ENCODE results near the gene ADRM1. TPM values are rescaled to one million over a fixed set of nuclear protein-coding genes. Genes with fewer than 3 reads are reported as not detected.

Gene ADRM1
- total and polyA plus RNA-seq, 8 donors, result 30.0 to 96.9 (median 43.5) TPM

GRCh38 chr20:62344782-62345181, 42.0 kb downstream of the ADRM1 start:
- Histone ChIP-seq H3K36me3 (peaks cover 0 to 61% of the 10 kb centered on the region in 2 donors), H3K4me3 (no peak overlapping the region)

GRCh38 chr20:62345681-62346370, 43.0 kb downstream of the ADRM1 start:
- ATAC-seq (no peak), DNase-seq (peak in 1 of 4 donors; percentile 76)
- no peak for TF ChIP-seq CTCF (IDR thresholded peaks at IDR 0.05)
- Histone ChIP-seq H3K27ac (no peak overlapping the region), H3K27me3 (no peaks in the 10 kb centered on the region), H3K36me3 (peaks cover 0 to 57% of the 10 kb centered on the region in 2 donors), H3K9me3 (no peaks in the 10 kb centered on the region), H3K4me3 (no peak overlapping the region), H3K4me1 (peaks cover 0 to 5% of the 10 kb centered on the region in 2 donors)
- intact Hi-C loops (cut with DNase I), result no loop called here

More at GRCh38 chr20:62344782-62345181, 42.0 kb downstream of the ADRM1 start:
- no peaks in the 10 kb centered on the region for H3K9me3 ChIP-seq
- DNase-seq (peak in 1 of 4 donors; percentile 29), ATAC-seq (no peak)
- H3K27me3 ChIP-seq, result no peaks in the 10 kb centered on the region
- no peak overlapping the region for H3K27ac ChIP-seq
- no peaks in the 10 kb centered on the region for H3K4me1 ChIP-seq
- intact Hi-C loops (cut with DNase I), result no loop called here
- TF ChIP-seq CTCF (IDR thresholded peaks at IDR 0.05), result no peak

GRCh38 chr20:62346398-62347150, 43.8 kb downstream of the ADRM1 start:
- no peak overlapping the region for H3K4me3 ChIP-seq
- peaks cover 0 to 7% of the 10 kb centered on the region in 2 donors for H3K4me1 ChIP-seq
- H3K36me3 ChIP-seq, result peaks cover 0 to 60% of the 10 kb centered on the region in 2 donors
- H3K9me3 ChIP-seq, result no peaks in the 10 kb centered on the region
- no peaks in the 10 kb centered on the region for H3K27me3 ChIP-seq
- ATAC-seq (no peak), DNase-seq (peak in 1 of 4 donors; percentile 70)
- intact Hi-C loops (cut with DNase I), result no loop called here
- H3K27ac ChIP-seq, result no peak overlapping the region
- no peak for TF ChIP-seq CTCF (IDR thresholded peaks at IDR 0.05)

- peaks cover 0 to 62% of the 10 kb centered on the region in 2 donors for H3K36me3 ChIP-seq
- no peak for DNase-seq
- H3K27me3 ChIP-seq, result no peaks in the 10 kb centered on the region
- intact Hi-C loops (cut with DNase I), result no loop called here
- H3K4me1 ChIP-seq, result peaks cover 0 to 7% of the 10 kb centered on the region in 2 donors
- ATAC-seq, result no peak
- no peaks in the 10 kb centered on the region for H3K9me3 ChIP-seq
- no peak overlapping the region for H3K4me3 ChIP-seq
- TF ChIP-seq CTCF (IDR thresholded peaks at IDR 0.05), result no peak
- H3K27ac ChIP-seq, result no peak overlapping the region
Observed at GRCh38 chr20:62347151-62347404, 44.3 kb downstream of the ADRM1 start.

- no peak for TF ChIP-seq CTCF (IDR thresholded peaks at IDR 0.05)
- Histone ChIP-seq H3K4me3 (no peak overlapping the region), H3K27ac (no peak overlapping the region), H3K36me3 (peaks cover 0 to 64% of the 10 kb centered on the region in 2 donors), H3K4me1 (peaks cover 0 to 7% of the 10 kb centered on the region in 2 donors), H3K27me3 (no peaks in the 10 kb centered on the region), H3K9me3 (no peaks in the 10 kb centered on the region)
- intact Hi-C loops (cut with DNase I), result no loop called here
- DNase-seq (peak in 1 of 4 donors; percentile 41), ATAC-seq (no peak)
Observed at GRCh38 chr20:62347445-62347844, 44.6 kb downstream of the ADRM1 start.

Measured in left lung (tissue), 10 donors.